HepG2 (cell line): ENCODE data around the gene ST6GALNAC4. TPM values are rescaled to one million over a fixed set of nuclear protein-coding genes. Genes with fewer than 3 reads are reported as not detected.

Source experiments
- ARNT ChIP-seq: fragments of 450-650 bp; IDR thresholded peaks from 2 replicates; pipeline ENCODE4 v1.6.1; 2017
- FOSL2 ChIP-seq: sonication (generic); formaldehyde crosslinking; IDR thresholded peaks from 2 replicates; pipeline ENCODE4 v1.4.0; 2020; ENCODE audit warnings: missing genetic modification reagents
- GATAD1 ChIP-seq: IDR thresholded peaks from 2 replicates; pipeline ENCODE4 v1.6.1; 2016; ENCODE audit warnings: missing genetic modification reagents, missing compliant biosample characterization
- HOXA3 ChIP-seq: sonication (generic); formaldehyde crosslinking; IDR thresholded peaks from 2 replicates; pipeline ENCODE4 v1.5.0; 2020; ENCODE audit warnings: missing genetic modification reagents
- HOXA5 ChIP-seq: sonication (generic); formaldehyde crosslinking; IDR thresholded peaks from 2 replicates; pipeline ENCODE4 v1.4.0; 2020; ENCODE audit warnings: missing genetic modification reagents
- IRF2 ChIP-seq: IDR thresholded peaks from 2 replicates; pipeline ENCODE4 v1.6.1; 2018; ENCODE audit warnings: missing genetic modification reagents, missing compliant biosample characterization
- KMT2A ChIP-seq: sonication (generic); formaldehyde crosslinking; IDR thresholded peaks from 2 replicates; pipeline ENCODE4 v1.4.0; 2020; ENCODE audit warnings: missing genetic modification reagents
- LBX2 ChIP-seq: sonication (generic); formaldehyde crosslinking; IDR thresholded peaks from 2 replicates; pipeline ENCODE4 v1.5.0; 2020; ENCODE audit warnings: missing genetic modification reagents, mild to moderate bottlenecking, borderline replicate concordance
- MAFF ChIP-seq: IDR thresholded peaks from 2 replicates; pipeline ENCODE4 v1.6.1; 2011; ENCODE audit warnings: low read depth, low read length, improper control_type of control experiment
- NONO ChIP-seq, 2 experiments: fragments of 450-650 bp in 1 of 2; sonication (generic) in 1 of 2; formaldehyde crosslinking in 1 of 2; IDR thresholded peaks in 1 of 2; conservative IDR thresholded peaks in 1 of 2; 2 replicates each; pipeline versions ENCODE4 v1.6.1 to v1.8.0; 2017 to 2022; ENCODE audit warnings: mild to moderate bottlenecking in 1 of 2, missing genetic modification reagents in 1 of 2, moderate library complexity in 1 of 2
- PRDM15 ChIP-seq: sonication (generic); formaldehyde crosslinking; IDR thresholded peaks from 2 replicates; pipeline ENCODE4 v1.4.0; 2020; ENCODE audit warnings: missing genetic modification reagents
- RFX5 ChIP-seq: IDR thresholded peaks from 2 replicates; pipeline ENCODE4 v1.6.1; 2011; ENCODE audit warnings: low read depth, low read length, improper control_type of control experiment
- RXRA ChIP-seq: sonication (generic); formaldehyde crosslinking; IDR thresholded peaks from 2 replicates; pipeline ENCODE4 v1.5.1; 2020; ENCODE audit warnings: missing genetic modification reagents
- SP4 ChIP-seq: sonication (generic); formaldehyde crosslinking; IDR thresholded peaks from 2 replicates; pipeline ENCODE4 v1.8.1; 2023; ENCODE audit warnings: mild to moderate bottlenecking, missing genetic modification reagents
- SRSF1 ChIP-seq: fragments of 200-400 bp; formaldehyde crosslinking; optimal IDR thresholded peaks from 2 replicates; pipeline ENCODE3; 2017; ENCODE audit warnings: mild to moderate bottlenecking, low read depth, low read length, moderate library complexity
- TMF1 ChIP-seq: sonication (generic); formaldehyde crosslinking; IDR thresholded peaks from 2 replicates; pipeline ENCODE4 v1.8.1; 2022; ENCODE audit warnings: low read depth, missing genetic modification reagents
- ZBTB7B ChIP-seq: sonication (generic); formaldehyde crosslinking; IDR thresholded peaks from 2 replicates; pipeline ENCODE4 v1.4.0; 2020; ENCODE audit warnings: missing genetic modification reagents
- ZMAT3 ChIP-seq: sonication (generic); formaldehyde crosslinking; conservative IDR thresholded peaks from 2 replicates; pipeline ENCODE4 v1.7.0; 2021; ENCODE audit warnings: missing genetic modification reagents
- ZMYM3 ChIP-seq: sonication (generic); formaldehyde crosslinking; IDR thresholded peaks from 2 replicates; pipeline ENCODE4 v1.5.1; 2020; ENCODE audit warnings: mild to moderate bottlenecking, missing genetic modification reagents
- ZNF143 ChIP-seq: sonication (generic); formaldehyde crosslinking; IDR thresholded peaks from 2 replicates; pipeline ENCODE4 v1.4.0; 2020; ENCODE audit warnings: missing genetic modification reagents
- ZNF160 ChIP-seq: sonication (generic); formaldehyde crosslinking; IDR thresholded peaks from 2 replicates; pipeline ENCODE4 v1.8.0; 2022; ENCODE audit warnings: mild to moderate bottlenecking, inconsistent platforms, missing genetic modification reagents
- ZNF281 ChIP-seq: sonication (generic); formaldehyde crosslinking; IDR thresholded peaks from 2 replicates; pipeline ENCODE4 v1.4.0; 2020; ENCODE audit warnings: missing genetic modification reagents, borderline replicate concordance
- ZNF430 ChIP-seq: sonication (generic); formaldehyde crosslinking; IDR thresholded peaks from 2 replicates; pipeline ENCODE4 v1.9.0; 2021; ENCODE audit warnings: mild to moderate bottlenecking, missing genetic modification reagents
- ZNF616 ChIP-seq: sonication (generic); formaldehyde crosslinking; IDR thresholded peaks from 2 replicates; pipeline ENCODE4 v1.5.0; 2020; ENCODE audit warnings: low read depth, mild to moderate bottlenecking, missing genetic modification reagents
- polyA plus RNA-seq, 8 experiments: library from polyadenylated mRNA; depleted of rRNA in 3 of 8; stranded (reverse) in 7 of 8; unstranded in 1 of 8; fragments of >200 nt; fragmentation: Illumina TruSeq in 4 of 8; extraction: Trizol in 4 of 8; gene quantifications; 2 replicates each; pipeline versions ENCODE4 v1.2.1 to v1.2.3, GENCODE V29; 2011 to 2016; ENCODE audit warnings: low read depth in 4 of 8, missing spikeins in 1 of 8, mixed read lengths in 1 of 8; ENCODE audit not compliant: insufficient read depth in 1 of 8
- total RNA-seq, 5 experiments: library from RNA; depleted of rRNA; stranded (reverse); fragments of >200 nt; fragmentation: Illumina TruSeq; extraction: Trizol; gene quantifications; 2 replicates each; pipeline ENCODE4 v1.2.3, GENCODE V29; 2016; ENCODE audit warnings: low read depth in 1 of 5

Gene ST6GALNAC4
- total and polyA plus RNA-seq, 2 of the 13 experiments (the other 11 are each of a cell fraction or from before 2014, with no cell fraction given) = 18.8 to 27.7 TPM

GRCh38 chr9:127942216-127943010 lies 25.6 kb upstream of the ST6GALNAC4 start (continued):
- TF ChIP-seq ZBTB7B (CRISPR knock-in tag) (peak; percentile 86), MAFF (no peak), HOXA5 (no peak), PRDM15 (CRISPR knock-in tag) (no peak), ZNF616 (CRISPR knock-in tag) (0 out of 2 replicates have a peak, but pooled peaks have one; percentile 59), GATAD1 (CRISPR knock-in tag) (no peak), TMF1 (CRISPR knock-in tag) (no peak), NONO (IDR thresholded peaks at IDR 0.05) (no peak), NONO (CRISPR knock-in tag; conservative IDR thresholded peaks at IDR 0.05) (0 out of 2 replicates have a peak, but pooled peaks have one; percentile 19), ZNF430 (CRISPR knock-in tag) (0 out of 2 replicates have a peak, but pooled peaks have one; percentile 61), SP4 (CRISPR knock-in tag) (peak; percentile 81), ZNF160 (CRISPR knock-in tag) (0 out of 2 replicates have a peak, but pooled peaks have one; percentile 27), SRSF1 (peak; percentile 39), ZNF143 (CRISPR knock-in tag) (0 out of 2 replicates have a peak, but pooled peaks have one; percentile 30), RXRA (CRISPR knock-in tag) (0 out of 2 replicates have a peak, but pooled peaks have one; percentile 25), LBX2 (0 out of 2 replicates have a peak, but pooled peaks have one; percentile 10), ZMYM3 (0 out of 2 replicates have a peak, but pooled peaks have one; percentile 36), ZNF281 (no peak), ZMAT3 (CRISPR knock-in tag) (0 out of 2 replicates have a peak, but pooled peaks have one; percentile 59), IRF2 (CRISPR knock-in tag) (0 out of 2 replicates have a peak, but pooled peaks have one; percentile 29), HOXA3 (CRISPR knock-in tag) (0 out of 2 replicates have a peak, but pooled peaks have one; percentile 19), KMT2A (CRISPR knock-in tag) (0 out of 2 replicates have a peak, but pooled peaks have one; percentile 39), FOSL2 (CRISPR knock-in tag) (0 out of 2 replicates have a peak, but pooled peaks have one; percentile 12), ARNT (no peak), RFX5 (no peak)
